Keratinocyte (primary cell): ENCODE results near the gene PAN3.

Experiments
- CTCF ChIP-seq, 3 experiments: IDR thresholded peaks in 1 of 3; conservative IDR thresholded peaks in 1 of 3; optimal IDR thresholded peaks in 1 of 3; 2 replicates in 2 of 3; 3 replicates in 1 of 3; pipeline versions ENCODE3 to v1.5.1; 2011; ENCODE audit warnings: low read length in 3 of 3, mild to moderate bottlenecking in 3 of 3, moderate library complexity in 2 of 3, control low read depth in 1 of 3, inconsistent platforms in 1 of 3; ENCODE audit not compliant: insufficient read depth in 2 of 3; ENCODE audit errors: extremely low read depth in 1 of 3
- EZH2 ChIP-seq: IDR thresholded peaks from one replicate; pipeline ENCODE4 v1.6.1; 2012; ENCODE audit warnings: inconsistent platforms, mild to moderate bottlenecking, low read length, moderate library complexity

GRCh38 chr13:28092431-28092830, 45.9 kb upstream of the PAN3 start:
- TF ChIP-seq CTCF (optimal IDR thresholded peaks at IDR 0.05 in 1 of 3, IDR thresholded peaks at IDR 0.05 in 1 of 3, conservative IDR thresholded peaks at IDR 0.05 in 1 of 3; ENCODE audit: extremely low read depth in 1 of 3, insufficient read depth in 2 of 3, low read length in 3 of 3) (no peak), EZH2 (no peak)
